NCI-H69 (cell line): ENCODE results near the gene BIRC6.
"Not testable (repeated sequence)": the region's sequence is repeated elsewhere in the genome, so short reads cannot be mapped to it uniquely, and the experiment has no call there.

Experiments
- DNase-seq: peaks from one replicate; lab custom pipeline; 2025; lab: John Stamatoyannopoulos, UW

The BIRC6 gene

DNA sequence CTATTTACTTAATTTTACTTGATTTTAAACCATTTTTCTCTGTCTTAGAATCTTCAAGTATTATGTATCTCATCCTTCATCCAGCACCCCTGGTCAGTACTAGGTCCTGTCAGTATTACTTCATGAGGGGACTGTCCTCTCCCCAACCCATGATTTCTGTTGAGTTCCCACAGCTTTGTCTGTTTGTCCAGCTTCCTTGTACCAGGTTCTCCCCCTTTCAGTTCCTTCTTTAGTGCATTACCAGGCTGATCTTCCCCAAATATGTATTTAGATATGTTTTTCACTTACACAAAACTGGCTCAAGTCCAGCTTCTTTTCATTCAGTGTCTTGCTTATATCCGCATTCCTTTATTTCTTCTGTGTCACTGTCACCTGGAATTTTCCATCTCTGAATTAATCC lies 257.3 kb downstream of the BIRC6 start:
- DNase-seq = no peak

DNA sequence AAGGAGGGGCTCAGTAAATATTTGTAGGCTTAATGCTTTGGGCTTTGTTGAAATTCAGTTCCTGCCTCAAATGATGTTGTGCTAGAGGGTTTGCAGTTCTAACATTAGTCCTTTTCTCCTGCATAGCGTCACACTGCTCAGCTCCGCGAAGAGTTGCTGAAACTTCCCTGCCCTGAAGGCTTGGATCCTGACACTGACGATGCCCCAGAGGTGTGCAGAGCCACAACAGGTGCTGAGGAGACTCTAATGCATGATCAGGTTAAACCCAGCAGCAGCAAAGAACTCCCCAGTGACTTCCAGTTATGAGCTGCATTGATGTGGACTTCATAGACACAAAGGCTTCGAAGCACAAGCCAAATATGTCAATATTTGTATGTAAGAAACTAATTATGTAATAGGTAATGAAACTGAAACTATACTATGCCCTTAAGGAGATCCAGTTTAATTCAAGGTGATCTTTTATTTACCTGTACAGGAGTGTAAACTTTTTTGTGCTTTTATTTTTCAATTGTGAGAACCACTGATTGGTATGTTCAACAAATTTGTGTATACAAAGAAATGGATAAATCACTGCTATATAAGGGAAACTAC lies 260.9 kb downstream of the BIRC6 start:
- peak; percentile 45 for DNase-seq

DNA sequence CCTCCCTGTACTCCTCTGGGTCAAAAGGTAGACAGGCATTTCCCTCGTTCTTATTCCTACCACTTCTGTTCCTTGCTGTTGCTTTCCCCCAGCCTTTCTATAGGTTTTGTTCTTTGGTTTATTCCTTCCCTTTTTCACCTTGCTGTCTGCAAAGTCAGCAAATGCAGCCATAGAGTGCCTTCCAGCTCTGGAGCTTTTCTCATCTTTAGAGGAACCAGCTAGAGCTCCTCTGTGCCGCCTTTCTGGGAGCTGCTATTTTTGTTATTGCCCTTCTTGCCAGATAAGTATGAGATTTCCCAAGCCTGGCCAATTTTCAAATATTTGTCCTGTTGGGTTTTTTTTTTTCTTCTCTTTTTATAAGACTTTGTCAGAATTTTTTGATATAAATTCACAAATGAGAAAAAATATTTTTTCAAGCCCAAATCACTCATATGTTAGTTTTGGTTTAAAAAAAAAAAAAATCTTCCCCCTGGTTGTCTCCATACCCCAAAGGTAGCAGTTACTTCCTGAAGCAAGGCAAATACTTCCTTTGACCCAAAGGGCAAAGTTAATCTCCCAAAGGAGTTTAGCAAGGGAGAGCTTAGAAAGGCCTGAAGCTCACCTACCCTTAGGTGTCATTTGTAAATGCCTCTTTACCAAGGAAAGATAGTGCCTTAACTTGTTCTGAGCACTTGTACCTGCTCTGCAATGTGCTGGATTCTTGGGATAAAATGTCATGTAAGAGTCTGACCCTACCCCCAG lies 265.9 kb downstream of the BIRC6 start:
- no peak for DNase-seq

DNA sequence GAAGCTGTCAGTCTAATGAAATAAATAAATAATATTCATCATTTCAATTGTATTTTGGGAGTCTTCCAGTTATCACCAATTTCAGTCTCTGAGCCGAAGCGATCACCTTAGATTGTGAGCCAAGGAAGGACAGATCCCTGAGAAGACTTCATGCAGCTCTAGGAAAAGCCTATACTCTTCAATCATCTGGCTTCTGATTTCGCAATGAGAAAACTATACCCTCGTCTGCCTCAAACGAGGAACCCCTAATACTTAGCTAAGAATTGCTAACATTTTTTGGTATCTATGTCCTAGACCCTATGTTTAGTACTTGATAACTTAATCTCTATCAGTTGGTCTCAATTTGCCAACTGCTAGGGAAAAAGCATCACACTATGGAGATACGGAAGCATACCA lies 266.5 kb downstream of the BIRC6 start:
- DNase-seq = no peak

DNA sequence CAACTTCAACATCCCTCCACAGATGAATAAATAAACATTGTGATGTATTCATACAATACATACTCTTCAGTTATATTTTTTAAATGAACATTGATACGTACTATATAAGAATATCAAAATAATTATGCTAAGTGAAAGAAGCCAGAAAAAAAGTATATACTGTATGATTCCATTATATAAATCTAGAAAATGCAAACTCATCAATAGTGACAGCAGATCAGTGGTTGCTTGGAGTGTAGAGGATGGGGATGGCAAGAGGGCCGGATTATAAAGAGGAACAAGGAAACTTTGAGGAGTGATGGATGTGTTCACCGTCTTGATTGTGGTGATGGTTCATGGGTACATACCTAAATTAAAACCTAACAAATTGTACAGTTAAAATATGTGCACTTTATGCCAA lies 268.0 kb downstream of the BIRC6 start:
- no peak for DNase-seq

DNA sequence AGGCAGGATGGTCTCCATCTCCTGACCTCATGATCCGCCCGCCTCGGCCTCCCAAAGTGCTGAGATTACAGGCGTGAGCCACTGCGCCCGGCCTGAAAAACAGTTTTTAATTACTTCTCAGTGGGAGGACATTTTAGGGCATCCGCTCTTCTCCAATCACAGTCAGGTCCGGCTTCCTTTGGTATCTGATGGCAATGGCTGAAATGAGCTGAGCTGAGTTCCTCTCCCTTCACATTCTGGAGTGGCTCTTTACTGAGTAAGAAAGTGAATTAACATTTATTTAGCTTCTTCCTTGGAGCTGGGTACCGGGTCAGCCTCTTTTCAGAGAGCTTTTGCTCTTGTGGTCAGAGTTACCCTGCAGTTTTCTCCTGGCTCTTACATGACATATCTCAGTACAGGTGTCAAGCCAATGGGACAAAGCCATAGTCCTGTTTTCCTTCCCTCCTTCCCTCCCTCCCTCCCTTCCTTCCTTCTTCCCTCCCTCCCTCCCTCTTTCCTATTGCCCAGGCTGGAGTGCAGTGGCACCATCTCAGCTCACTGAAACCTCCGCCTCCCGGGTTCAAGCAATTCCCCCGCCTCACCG lies 269.9 kb downstream of the BIRC6 start:
- DNase-seq = peak; percentile 10

DNA sequence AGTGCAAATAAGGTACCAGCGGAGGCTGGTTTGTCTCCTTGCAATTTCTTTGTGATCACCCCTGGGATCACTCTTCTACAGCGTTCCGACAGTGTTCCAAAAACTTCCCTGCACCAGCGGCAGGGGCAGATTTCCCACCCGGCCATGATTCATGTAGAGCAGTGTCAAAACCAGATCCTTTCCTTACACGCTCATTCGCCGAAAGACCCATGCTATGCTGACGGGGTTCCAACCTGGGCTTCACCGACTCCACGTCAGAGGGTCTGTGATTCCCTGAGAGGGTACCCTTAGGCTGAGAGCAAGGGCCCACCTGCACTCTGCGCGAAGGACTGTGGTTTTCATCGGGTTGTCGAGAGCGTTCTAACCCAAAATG lies 270.6 kb downstream of the BIRC6 start:
- DNase-seq = peak; percentile 70

DNA sequence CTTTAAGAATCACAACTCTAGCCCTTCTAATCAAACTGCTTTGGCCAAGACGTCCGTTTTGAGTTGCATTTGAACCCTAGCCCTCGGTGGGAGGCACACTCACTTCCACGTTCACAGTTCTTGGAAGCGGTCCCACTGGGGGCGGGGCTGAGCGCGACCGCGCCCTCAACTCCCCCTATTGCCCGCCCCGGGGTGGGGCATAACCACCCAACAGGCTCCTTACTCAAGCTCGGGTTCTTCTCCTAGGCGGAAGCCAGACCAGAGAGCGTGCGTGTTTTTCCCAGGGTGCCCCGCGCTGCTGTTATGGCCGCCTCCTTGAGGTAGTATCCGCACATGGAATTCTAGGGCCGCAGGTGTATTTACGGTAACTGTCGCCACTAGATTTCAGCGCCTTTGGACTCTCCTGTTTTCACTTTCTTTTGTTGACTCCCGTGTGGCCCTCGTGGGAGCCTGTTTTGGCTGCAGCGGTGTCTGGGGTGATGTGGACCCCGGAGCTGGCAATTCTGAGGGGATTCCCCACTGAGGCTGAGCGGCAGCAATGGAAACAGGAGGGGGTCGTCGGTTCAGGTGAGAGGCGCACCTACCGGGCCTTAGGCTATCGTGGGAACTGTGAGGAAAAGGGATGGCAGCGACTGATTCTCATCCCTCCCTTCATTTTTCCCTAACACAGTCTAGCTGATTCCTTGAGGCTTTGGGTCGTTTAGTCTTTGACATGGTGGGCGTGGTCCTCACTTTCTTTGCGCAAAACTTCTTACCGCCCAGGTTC lies 271.2 kb downstream of the BIRC6 start, which contains the start of gene TTC27:
Gene TTC27, plus strand, starts transcription at position 237 of the 766 bp plus-strand sequence. Its CDS starts 243 bp downstream, at position 480.
- DNase-seq = peak; percentile 95

DNA sequence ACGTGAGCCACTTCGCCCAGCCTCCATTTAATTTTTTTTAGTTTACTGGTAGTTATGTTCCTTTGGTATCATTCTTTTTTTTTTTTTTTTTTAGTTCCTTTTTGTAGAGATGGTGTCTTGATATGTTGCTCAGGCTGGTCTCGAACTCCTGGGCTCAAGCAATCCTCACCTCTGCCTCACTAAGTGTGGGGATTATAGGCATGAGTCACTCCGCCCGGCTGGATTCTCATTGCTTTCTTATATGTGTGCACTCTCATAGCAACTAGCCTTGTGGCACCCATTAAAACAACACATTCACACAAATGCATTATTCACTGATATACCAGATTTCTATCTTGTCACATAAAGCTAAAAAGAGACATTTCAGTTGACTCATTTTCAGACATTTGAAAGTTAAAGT lies 275.3 kb downstream of the BIRC6 start:
- no peak for DNase-seq

DNA sequence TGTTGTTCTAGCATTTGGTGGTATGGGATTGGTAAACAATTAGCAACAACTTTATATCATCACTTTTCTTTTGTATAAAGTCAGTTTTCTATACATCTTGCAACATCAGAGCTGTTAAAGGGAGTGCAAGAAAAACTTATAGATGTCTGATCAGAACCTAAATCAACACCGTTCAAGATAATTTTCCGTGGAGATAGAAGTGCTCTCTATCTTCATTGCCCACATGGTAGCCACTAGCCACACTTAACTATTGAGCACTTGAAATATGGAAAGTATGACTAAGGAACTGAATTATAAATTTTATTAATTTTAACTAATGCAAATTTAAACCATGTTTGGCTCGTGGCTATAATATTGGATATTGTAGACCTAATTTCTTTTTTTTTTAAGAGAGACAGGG lies 276.2 kb downstream of the BIRC6 start:
- DNase-seq = no peak

DNA sequence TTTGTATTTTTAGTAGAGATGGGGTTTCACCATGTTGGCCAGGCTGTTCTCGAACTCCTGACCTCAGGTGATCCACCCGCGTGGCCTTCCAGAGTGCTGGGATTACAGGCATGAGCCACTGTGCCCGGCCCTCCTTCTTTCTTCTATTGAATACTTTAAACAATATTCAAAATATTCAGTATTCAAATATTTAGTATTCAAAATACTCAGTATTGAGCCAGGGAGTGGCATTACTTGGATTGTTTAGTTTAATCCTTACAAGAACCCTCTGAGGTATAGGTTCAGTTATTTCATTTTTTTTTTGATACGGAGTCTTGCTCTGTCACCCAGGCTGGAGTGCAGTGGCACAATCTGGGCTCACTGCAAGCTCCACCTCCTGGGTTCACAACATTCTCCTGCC lies 281.7 kb downstream of the BIRC6 start:
- not testable (repeated sequence) for DNase-seq

DNA sequence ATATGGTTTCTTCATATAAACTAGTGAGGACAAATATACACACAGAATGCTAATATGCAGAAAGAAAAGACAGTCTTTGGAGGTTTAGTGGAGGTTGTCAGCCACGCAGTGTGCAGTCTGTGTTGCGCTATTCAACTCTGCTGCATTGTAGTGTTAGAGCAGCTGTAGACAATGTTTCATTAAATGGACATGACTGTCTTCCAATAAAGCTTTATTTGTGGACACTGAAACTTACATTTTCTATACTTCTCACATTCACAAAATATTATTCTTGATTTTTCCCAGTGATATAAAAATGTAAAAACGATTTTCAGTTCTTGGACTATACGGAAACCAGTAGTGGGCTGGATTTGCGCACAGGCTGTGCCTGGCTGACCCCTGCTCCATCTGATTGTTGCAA lies 284.4 kb downstream of the BIRC6 start:
- DNase-seq = no peak

DNA sequence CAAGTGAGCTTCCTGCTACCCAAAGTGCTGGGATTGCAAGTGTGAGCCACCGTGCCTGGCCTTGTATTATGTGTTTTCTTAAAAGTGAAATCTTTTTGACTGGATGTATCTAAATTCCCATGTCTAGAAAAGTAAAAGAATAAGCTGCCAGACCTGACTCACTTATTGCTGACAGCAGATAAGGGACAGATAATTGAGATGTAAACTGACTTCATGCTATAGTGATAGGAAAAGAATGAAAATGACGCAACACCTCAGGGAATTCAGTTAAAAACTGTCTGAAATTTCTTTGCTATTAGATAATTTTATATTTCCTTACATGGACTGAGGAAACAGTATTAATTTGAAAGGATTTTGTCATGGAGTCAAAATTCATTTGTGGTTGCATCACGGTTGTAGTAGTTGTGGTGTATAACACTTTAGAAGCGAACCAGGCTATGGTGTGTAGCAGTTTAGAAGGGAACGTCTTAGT lies 290.4 kb downstream of the BIRC6 start:
- DNase-seq = no peak

DNA sequence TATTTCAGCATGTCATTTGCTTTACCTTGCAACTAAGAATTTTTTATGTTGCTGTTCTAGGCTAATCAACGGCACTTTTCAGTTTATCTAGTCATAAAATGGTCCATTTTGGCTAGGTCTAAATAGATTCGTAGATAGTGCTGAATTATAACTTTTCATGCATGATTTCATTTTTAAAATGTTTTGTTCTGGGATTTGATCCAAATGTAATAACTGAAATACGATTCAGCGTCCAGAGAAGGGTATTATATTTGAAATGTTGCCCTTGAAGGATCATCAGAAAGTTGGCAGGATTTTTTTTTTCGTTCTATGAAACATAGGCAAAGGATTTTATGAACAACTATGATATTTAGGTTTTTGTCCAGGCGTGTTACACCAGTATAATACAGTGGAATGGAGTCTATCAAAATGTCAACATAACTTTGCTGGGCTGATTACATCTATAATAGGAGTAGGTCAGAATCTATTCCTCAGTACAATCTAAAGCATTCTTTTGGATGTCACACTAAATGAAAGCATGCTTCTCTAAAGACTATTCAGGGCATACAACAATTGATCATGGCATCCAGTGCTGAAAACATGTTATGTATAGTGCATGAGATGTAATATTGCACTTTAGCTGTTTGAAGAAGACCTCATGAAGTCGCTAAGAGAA lies 295.9 kb downstream of the BIRC6 start:
- peak; percentile 28 for DNase-seq

DNA sequence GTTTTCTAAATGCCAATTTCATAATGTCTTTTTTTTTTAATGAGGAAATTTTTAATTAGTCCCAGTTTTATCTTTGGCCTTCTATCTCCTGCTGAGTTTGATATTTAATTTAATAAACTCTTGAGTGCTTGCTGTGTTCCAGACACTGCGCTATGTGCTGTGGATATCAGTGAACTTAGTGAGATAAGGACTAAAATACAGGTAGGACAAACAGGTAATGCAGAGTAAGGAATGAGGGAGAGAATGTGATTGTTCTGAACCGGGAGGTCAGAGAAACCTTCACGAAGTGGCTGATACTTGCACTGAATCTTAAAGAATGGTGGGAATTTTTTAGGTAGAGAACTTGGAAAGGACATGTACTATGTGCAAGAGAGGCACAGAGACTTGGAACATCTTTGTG lies 299.2 kb downstream of the BIRC6 start:
- no peak for DNase-seq

DNA sequence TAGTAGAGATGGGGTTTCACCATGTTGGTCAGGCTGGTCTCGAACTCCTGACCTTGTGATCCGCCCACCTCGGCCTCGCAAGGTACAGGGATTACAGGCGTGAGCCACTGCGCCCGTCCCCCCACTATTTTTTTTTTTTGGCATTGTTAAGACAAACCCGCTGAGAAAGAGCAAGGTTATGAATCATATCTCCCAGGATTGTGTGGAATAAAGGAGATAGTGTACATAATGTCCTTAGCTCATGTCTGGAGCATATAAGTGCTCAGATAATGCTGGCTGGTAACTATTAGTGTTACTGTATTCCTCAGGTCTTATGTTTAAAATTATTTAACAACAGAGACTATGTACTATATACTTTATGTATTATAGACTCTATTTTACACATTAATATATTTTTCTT lies 307.0 kb downstream of the BIRC6 start:
- DNase-seq = no peak

DNA sequence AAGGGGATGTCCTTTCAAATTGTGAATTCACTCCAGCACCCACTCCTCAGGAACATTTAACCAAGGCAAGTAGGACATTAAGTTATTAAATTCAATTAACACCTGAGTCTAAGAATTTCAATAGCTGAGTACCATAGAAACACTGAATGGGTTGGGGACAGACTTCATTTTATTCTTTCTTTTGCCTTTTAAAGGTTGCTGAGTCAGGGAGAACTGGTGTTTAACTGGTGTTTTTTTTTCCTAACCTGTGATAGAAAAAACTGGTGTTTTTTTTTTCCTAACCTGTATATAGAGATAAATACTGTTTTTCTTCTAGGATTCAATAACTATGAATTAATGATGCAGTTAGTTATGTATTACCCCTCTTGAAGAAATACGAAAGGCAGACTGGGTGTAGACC lies 309.9 kb downstream of the BIRC6 start:
- no peak for DNase-seq

DNA sequence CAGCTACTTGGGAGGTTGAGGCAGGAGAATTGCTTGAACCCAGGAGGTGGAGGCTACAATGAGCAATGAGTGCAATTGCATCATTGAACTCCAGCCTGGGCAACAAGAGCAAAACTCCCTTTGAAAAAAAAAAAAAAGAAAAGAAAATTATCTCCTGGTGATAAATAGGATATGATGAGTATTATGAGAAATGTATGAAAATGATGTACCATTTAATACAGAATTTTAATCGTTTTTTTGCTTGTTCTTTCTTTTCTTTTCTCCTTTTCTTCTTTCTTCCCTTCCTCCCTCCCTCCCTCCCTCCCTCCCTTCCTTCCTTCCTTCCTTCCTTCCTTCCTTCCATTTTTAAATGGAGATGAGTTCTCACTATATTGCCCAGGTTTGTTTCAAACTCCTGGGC lies 311.4 kb downstream of the BIRC6 start:
- DNase-seq = no peak
